Fibroblast of pulmonary artery (primary cell): ENCODE data around the gene SMNDC1.

Experiments used
- DNase-seq: peaks from one replicate; pipeline ENCODE4 v3.0.0-alpha.2; 2010; ENCODE audit warnings: low read depth
- H3K4me3 ChIP-seq: replicated peaks from 2 replicates; pipeline ENCODE4 v1.5.1; 2011; ENCODE audit warnings: low read depth, mild to moderate bottlenecking, control low read depth, low read length, moderate library complexity
- TF ChIP-seq, protein P1 (sequence below): IDR thresholded peaks from 2 replicates; pipeline ENCODE4 v1.5.1; 2011; ENCODE audit warnings: mild to moderate bottlenecking, control low read depth, low read length, inconsistent platforms; ENCODE audit errors: missing control alignments

Gene SMNDC1

DNA sequence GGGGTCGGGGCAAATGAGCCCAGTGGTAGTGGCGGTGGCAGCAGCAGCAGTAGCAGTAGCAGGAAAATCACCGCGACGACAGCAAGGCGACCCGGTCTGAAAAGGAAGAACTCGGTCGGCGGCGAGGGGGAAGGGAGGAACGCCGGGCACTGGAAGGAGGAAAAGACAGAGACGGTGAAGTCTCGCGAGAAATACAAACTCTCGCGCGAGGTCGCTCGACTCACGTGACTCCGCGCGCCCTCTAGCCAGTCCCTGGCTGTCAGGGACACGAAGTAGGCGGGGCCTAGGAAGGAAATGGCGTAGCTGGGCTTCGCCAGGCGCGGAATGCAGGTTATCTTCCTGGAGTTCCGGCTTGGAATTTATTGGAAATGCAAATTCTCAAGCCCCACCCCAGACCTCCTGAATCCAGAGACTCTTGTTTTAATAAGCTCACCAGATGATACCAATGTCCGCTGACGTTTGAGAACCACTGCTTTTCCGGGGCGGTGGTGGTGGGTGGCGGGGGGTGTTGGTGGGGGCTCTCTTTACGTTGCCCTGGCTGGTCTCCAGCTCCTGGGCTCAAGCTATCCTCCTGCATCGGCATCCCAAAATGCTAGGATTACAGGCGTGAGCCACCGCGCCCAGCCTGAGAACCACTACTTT lies at the start of gene SMNDC1:
Gene SMNDC1, minus strand, starts transcription at position 141 of the 642 bp plus-strand sequence. CDS start 1,333 bp downstream, outside the sequence.
- H3K4me3 ChIP-seq = peak within 1 kb of the TSS; percentile 92
- peak; percentile 99 for DNase-seq
- TF ChIP-seq, protein P1, sequence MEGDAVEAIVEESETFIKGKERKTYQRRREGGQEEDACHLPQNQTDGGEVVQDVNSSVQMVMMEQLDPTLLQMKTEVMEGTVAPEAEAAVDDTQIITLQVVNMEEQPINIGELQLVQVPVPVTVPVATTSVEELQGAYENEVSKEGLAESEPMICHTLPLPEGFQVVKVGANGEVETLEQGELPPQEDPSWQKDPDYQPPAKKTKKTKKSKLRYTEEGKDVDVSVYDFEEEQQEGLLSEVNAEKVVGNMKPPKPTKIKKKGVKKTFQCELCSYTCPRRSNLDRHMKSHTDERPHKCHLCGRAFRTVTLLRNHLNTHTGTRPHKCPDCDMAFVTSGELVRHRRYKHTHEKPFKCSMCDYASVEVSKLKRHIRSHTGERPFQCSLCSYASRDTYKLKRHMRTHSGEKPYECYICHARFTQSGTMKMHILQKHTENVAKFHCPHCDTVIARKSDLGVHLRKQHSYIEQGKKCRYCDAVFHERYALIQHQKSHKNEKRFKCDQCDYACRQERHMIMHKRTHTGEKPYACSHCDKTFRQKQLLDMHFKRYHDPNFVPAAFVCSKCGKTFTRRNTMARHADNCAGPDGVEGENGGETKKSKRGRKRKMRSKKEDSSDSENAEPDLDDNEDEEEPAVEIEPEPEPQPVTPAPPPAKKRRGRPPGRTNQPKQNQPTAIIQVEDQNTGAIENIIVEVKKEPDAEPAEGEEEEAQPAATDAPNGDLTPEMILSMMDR = no peak

DNA sequence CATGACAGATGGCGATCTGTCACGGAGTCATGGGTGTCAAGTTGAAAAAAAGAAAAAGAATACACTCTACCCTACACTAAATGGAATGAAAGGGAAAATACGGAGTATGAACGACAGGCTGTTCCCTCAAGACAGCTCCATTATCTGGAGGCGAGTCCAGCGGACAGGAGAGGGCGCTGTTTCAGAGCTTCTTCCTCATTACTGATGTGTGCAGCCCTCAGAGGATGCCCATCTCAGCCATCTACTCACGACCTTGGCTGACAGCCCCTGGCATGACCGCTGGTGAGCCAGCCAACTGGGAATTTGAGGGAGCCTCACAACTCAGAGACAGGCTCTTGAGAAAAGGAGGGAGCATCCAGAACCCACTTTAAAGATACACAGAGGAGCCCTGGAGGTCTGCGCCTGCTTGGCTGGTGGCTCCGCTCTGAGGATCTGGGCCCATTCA lies 49.6 kb upstream of the SMNDC1 start:
- TF ChIP-seq, protein P1 = peak; percentile 91
- no peak overlapping the region for H3K4me3 ChIP-seq
- DNase-seq = peak; percentile 85

DNA sequence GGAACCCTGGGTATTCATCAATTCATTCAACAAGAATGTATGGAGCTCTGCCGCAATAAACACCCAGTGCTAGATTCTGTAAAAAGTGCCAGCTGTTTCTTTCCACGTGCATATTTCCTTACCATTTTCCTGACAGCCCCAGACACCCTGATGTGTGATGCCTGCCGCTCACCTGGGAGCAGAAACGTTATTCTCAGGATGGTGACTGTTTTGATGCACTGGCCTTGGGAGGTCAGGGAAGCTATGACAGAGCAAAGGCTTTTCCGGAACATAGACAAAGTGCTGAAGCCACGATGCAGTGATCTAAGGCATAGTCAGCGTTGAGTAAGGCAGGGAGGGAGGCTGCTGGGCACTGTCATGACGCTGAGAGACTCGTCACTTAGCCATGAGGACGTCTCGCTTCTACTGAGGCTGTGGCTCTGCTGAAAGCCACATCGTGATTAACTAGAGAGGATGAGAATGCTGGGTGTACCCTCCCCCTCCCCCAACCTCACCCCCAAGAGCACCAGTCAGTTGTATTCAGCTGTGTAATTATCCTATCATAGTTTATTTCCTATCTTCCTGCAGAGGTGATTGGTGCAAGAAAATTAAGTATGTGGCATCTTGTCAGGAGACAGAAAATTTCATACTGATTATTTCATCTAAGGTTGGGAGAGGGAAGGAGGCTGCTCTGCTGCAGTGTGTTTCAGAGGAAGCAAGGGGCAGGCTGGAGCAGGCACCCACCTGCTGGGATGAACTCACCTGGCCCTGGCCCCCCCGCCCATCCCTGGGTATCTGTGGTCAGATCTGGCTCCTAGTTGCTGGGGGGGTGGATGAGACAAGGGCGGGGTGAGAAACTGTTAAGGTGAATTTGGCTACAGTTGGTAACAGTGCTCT lies 48.8 kb upstream of the SMNDC1 start:
- peak; percentile 83 for DNase-seq
- H3K4me3 ChIP-seq = no peak overlapping the region
- TF ChIP-seq, protein P1 = peak; percentile 22

DNA sequence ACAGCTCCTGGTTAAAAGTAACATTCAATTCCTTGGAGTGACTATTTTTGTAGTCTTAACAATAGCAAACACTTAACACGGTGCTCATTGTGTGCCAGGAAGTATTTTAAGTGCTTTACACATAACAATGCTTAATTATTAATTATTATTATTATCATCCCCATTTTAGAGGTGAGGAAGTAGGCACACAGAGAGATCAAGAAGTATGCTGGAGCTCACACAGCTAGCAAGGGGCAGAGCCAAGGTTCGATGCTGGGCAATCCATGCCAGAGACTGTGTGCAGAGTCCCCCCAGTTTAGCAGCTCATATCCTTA lies 48.2 kb upstream of the SMNDC1 start:
- no peak for DNase-seq
- no peak overlapping the region for H3K4me3 ChIP-seq
- TF ChIP-seq, protein P1 = no peak

DNA sequence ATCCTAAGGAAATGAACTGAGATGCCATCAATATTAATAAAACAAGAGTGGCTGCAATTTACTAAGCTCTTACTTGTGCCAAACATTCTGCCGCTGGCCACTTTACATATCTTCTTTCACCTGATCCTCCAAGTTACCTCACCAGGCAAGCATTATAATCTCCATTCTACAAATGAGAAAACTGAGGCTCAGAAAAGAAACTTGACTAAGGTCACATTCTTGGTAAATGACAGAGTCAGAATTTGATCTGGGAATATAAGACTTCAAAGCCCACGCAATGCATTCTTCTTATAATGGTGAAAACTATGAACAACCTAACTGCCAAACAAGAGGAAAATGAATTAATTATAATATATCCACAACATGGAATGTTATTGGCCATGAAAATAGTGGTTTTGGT lies 46.1 kb upstream of the SMNDC1 start:
- no peak overlapping the region for H3K4me3 ChIP-seq
- DNase-seq = no peak
- TF ChIP-seq, protein P1 = no peak

DNA sequence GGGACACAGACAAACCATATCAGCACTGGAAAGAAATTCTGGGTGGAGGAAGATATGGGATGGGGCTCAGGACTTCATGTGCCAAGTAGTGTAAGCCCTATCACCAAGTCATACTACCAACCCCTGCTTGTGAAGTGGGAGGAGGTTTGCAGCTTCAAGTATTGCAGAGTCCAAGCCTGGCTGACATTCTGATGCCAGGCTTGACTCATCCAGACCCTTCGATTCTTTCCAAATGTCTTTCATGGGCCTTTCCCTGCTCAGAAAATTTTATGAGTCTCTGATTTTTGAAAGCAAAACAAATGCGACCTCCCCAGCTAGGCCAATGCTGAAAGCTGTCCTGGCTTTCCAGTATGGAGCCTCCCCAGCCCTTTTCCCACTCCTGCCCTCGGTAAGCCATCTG lies 45.1 kb upstream of the SMNDC1 start:
- TF ChIP-seq, protein P1 = no peak

DNA sequence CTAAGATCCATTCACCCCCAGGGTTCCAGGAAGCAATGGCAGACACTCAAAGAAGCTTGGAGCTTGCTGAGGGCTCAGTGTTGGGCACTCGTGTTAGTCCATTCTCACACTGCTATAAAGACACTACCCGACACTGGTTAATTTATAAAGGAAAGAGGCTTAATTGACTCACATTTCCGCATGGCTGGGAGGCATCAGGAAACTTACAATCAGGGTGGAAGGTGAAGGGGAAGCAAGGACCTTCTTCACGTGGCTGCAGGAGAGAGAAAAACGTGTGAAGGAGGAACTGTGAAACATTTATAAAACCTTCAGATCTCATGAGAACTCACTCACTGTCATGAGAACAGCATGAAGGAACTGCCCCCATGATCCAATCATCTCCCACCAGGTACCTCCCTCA lies 44.7 kb upstream of the SMNDC1 start:
- no peak overlapping the region for H3K4me3 ChIP-seq
- DNase-seq = no peak
- TF ChIP-seq, protein P1 = no peak

More for the DNA sequence above, 45.1 kb upstream of the SMNDC1 start:
- no peak overlapping the region for H3K4me3 ChIP-seq
- DNase-seq = no peak
